HEK293 (cell line): ENCODE results near the gene ITIH1.

Experiments
- CTCF ChIA-PET: fragments of 350-600 bp; formaldehyde crosslinking; extraction: SDS; loops from one replicate; lab custom pipeline; 2021; ENCODE audit warnings: antibody characterized with exemption; lab: Yijun Ruan, JAX
- POLR2A ChIA-PET: fragments of 300-600 bp; formaldehyde crosslinking; extraction: SDS; loops from one replicate; lab custom pipeline; 2020; ENCODE audit warnings: antibody characterized with exemption, inconsistent platforms; lab: Yijun Ruan, JAX
- H3K27ac ChIP-seq: fragments of 200-500 bp; sonication (Bioruptor generic); 2 replicates; pipeline ENCODE4 v1.5.1; 2014; ENCODE audit warnings: low read depth, low read length, control low read depth, inconsistent platforms; ENCODE audit errors: extremely low read depth
- H3K36me3 ChIP-seq, 2 experiments: fragments of 200-500 bp in 1 of 2; sonication (Bioruptor generic) in 1 of 2; 1 replicate in 1 of 2; 2 replicates in 1 of 2; pipeline ENCODE4 v1.5.1; 2014 to 2017; ENCODE audit warnings: inconsistent platforms in 2 of 2, low read length in 2 of 2; ENCODE audit not compliant: control insufficient read depth in 2 of 2, insufficient read depth in 1 of 2
- H3K4me1 ChIP-seq: fragments of 200-500 bp; sonication (Bioruptor generic); 2 replicates; pipeline ENCODE4 v1.5.1; 2014; ENCODE audit warnings: mild to moderate bottlenecking, low read length, inconsistent platforms; ENCODE audit not compliant: control insufficient read depth, insufficient read depth
- H3K4me3 ChIP-seq: 2 replicates; pipeline ENCODE4 v1.5.1; 2011; ENCODE audit warnings: low read depth, mild to moderate bottlenecking, control low read depth, low read length, moderate library complexity
- H3K9me3 ChIP-seq: fragments of 200-500 bp; sonication (Bioruptor generic); 2 replicates; pipeline ENCODE4 v1.5.1; 2014; ENCODE audit warnings: low read depth, low read length, inconsistent platforms; ENCODE audit not compliant: control insufficient read depth, insufficient read depth
- EGR2 ChIP-seq: fragments of 450-650 bp; formaldehyde crosslinking; IDR thresholded peaks from 2 replicates; pipeline ENCODE4 v1.5.1; 2016; ENCODE audit warnings: low read depth, missing biosample characterization, missing genetic modification characterization
- GLI4 ChIP-seq: fragments of 450-650 bp; formaldehyde crosslinking; IDR thresholded peaks from 2 replicates; pipeline ENCODE4 v1.5.1; 2016; ENCODE audit warnings: missing biosample characterization, missing genetic modification characterization
- IKZF3 ChIP-seq: fragments of 450-650 bp; IDR thresholded peaks from 2 replicates; pipeline ENCODE4 v1.5.0; 2018; ENCODE audit warnings: missing biosample characterization, mild to moderate bottlenecking, missing genetic modification characterization, moderate library complexity
- KLF1 ChIP-seq: fragments of 450-650 bp; formaldehyde crosslinking; IDR thresholded peaks from 2 replicates; pipeline ENCODE4 v1.5.1; 2016; ENCODE audit warnings: missing biosample characterization, missing genetic modification characterization
- KLF8 ChIP-seq: fragments of 450-650 bp; formaldehyde crosslinking; IDR thresholded peaks from 2 replicates; pipeline ENCODE4 v1.5.1; 2016; ENCODE audit warnings: missing biosample characterization, missing genetic modification characterization
- MEIS1 ChIP-seq: sonication (generic); formaldehyde crosslinking; IDR thresholded peaks from 2 replicates; pipeline ENCODE4 v1.8.1; 2022; ENCODE audit warnings: missing genetic modification reagents, mild to moderate bottlenecking, borderline replicate concordance
- ZBTB21 ChIP-seq: fragments of 450-650 bp; formaldehyde crosslinking; IDR thresholded peaks from 2 replicates; pipeline ENCODE4 v1.5.1; 2017; ENCODE audit warnings: missing biosample characterization, missing genetic modification characterization
- ZBTB48 ChIP-seq: fragments of 450-650 bp; formaldehyde crosslinking; IDR thresholded peaks from 2 replicates; pipeline ENCODE4 v1.5.1; 2016; ENCODE audit warnings: missing biosample characterization, missing genetic modification characterization
- ZFP3 ChIP-seq: fragments of 450-650 bp; formaldehyde crosslinking; IDR thresholded peaks from 2 replicates; pipeline ENCODE4 v1.5.1; 2016; ENCODE audit warnings: low read depth, missing biosample characterization, missing genetic modification characterization
- ZFP69B ChIP-seq: fragments of 450-650 bp; formaldehyde crosslinking; IDR thresholded peaks from 2 replicates; pipeline ENCODE4 v1.5.1; 2016; ENCODE audit warnings: missing biosample characterization, missing genetic modification characterization
- ZNF112 ChIP-seq: fragments of 450-650 bp; formaldehyde crosslinking; IDR thresholded peaks from 2 replicates; pipeline ENCODE4 v1.5.0; 2017; ENCODE audit warnings: missing biosample characterization, missing genetic modification characterization
- ZNF132 ChIP-seq: fragments of 450-650 bp; formaldehyde crosslinking; IDR thresholded peaks from 2 replicates; pipeline ENCODE4 v1.5.1; 2017; ENCODE audit warnings: missing biosample characterization, missing genetic modification characterization, borderline replicate concordance
- ZNF394 ChIP-seq: fragments of 450-650 bp; formaldehyde crosslinking; IDR thresholded peaks from 2 replicates; pipeline ENCODE4 v1.5.1; 2016; ENCODE audit warnings: missing biosample characterization, missing genetic modification characterization, mild to moderate bottlenecking, moderate library complexity, borderline replicate concordance
- ZNF423 ChIP-seq: fragments of 450-650 bp; formaldehyde crosslinking; IDR thresholded peaks from 2 replicates; pipeline ENCODE4 v1.5.1; 2016; ENCODE audit warnings: missing biosample characterization, missing genetic modification characterization
- ZNF529 ChIP-seq: fragments of 450-650 bp; formaldehyde crosslinking; IDR thresholded peaks from 2 replicates; pipeline ENCODE4 v1.5.1; 2017; ENCODE audit warnings: missing genetic modification characterization, missing biosample characterization; ENCODE audit not compliant: insufficient replicate concordance
- ZNF596 ChIP-seq: fragments of 450-650 bp; IDR thresholded peaks from 2 replicates; pipeline ENCODE4 v1.5.0; 2018; ENCODE audit warnings: missing biosample characterization, mild to moderate bottlenecking, missing genetic modification characterization, moderate library complexity
- ZNF610 ChIP-seq: fragments of 450-650 bp; formaldehyde crosslinking; IDR thresholded peaks from 2 replicates; pipeline ENCODE4 v1.5.1; 2016; ENCODE audit warnings: missing biosample characterization, missing genetic modification characterization, borderline replicate concordance
- ZNF658 ChIP-seq: fragments of 450-650 bp; formaldehyde crosslinking; IDR thresholded peaks from 2 replicates; pipeline ENCODE4; 2016; ENCODE audit warnings: missing biosample characterization, missing genetic modification characterization
- ZNF768 ChIP-seq: fragments of 450-650 bp; formaldehyde crosslinking; IDR thresholded peaks from 2 replicates; pipeline ENCODE4 v1.5.1; 2018; ENCODE audit warnings: missing biosample characterization, mild to moderate bottlenecking, missing genetic modification characterization
- ZNF792 ChIP-seq: fragments of 450-650 bp; formaldehyde crosslinking; IDR thresholded peaks from 2 replicates; pipeline ENCODE4 v1.5.1; 2016; ENCODE audit warnings: missing biosample characterization, missing genetic modification characterization
- ZNF837 ChIP-seq: fragments of 450-650 bp; formaldehyde crosslinking; IDR thresholded peaks from 2 replicates; pipeline ENCODE4 v1.5.1; 2016; ENCODE audit warnings: missing biosample characterization, missing genetic modification characterization
- TF ChIP-seq, protein P1 (sequence below): fragments of 450-650 bp; formaldehyde crosslinking; IDR thresholded peaks from 2 replicates; pipeline ENCODE4; 2016; ENCODE audit warnings: missing biosample characterization, missing genetic modification characterization
- TF ChIP-seq, protein P2 (sequence below): fragments of 450-650 bp; IDR thresholded peaks from 2 replicates; pipeline ENCODE4 v1.5.1; 2018; ENCODE audit warnings: missing biosample characterization, missing genetic modification characterization
- TF ChIP-seq, protein P3 (sequence below): sonication (generic); formaldehyde crosslinking; IDR thresholded peaks from 2 replicates; pipeline ENCODE4 v1.8.1; 2022; ENCODE audit warnings: mild to moderate bottlenecking, moderate library complexity, missing genetic modification reagents
- TF ChIP-seq, protein P4 (sequence below): fragments of 450-650 bp; formaldehyde crosslinking; IDR thresholded peaks from 2 replicates; pipeline ENCODE4 v1.5.1; 2016; ENCODE audit warnings: missing biosample characterization, missing genetic modification characterization

Gene ITIH1

DNA sequence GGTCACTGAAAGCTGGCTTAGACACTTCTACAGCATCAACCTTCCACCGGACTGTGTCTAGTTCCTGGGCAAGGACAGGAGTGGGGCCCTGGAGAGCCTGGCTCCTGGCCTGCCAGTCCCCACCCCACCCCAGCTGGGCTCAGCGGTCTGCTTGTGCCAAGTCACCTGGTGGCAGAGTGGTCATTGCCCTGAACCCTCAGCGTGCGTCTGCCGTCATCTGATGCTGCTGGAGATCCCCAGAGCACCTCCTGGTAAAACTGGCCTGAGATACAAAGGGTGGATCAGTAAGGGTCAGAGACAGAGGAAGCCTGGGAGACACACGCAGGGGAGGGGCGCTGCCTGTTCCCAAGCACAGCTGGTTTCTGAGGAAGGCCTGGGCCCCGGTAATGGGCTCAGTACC, 36.4 kb downstream of the ITIH1 start:
- TF ChIP-seq ZNF596 (tag by site-specific recombination) (no peak), ZFP69B (tag by site-specific recombination) (no peak), ZNF529 (tag by site-specific recombination) (no peak), GLI4 (no peak), ZNF394 (no peak)
- Histone ChIP-seq H3K36me3 (no peaks in the 10 kb centered on the region), H3K4me3 (no peak overlapping the region), H3K27ac (no peak overlapping the region), H3K9me3 (no peaks in the 10 kb centered on the region), H3K4me1 (no peaks in the 10 kb centered on the region)
- CTCF ChIA-PET, result no interaction called here
- POLR2A ChIA-PET, result no interaction called here

DNA sequence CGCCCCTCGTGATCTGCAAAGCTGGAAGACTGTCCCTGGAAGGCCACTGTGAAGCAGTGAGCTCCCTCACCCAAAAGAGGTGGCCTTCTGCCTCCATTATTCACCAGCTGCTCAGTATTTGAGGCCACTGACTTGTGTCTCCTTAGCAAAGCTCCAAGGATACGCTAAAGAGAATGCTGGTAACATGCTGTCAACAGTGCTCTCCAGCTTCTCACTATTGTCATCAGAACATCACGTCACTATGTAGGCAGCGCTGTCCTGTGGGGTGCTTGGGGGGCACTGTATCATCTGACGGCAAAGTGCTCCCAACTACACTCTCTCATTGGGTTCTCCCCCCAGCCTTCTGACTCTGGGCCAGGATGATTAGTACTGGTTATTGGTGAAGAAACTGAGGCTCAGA, 38.8 kb downstream of the ITIH1 start:
- CTCF ChIA-PET, result interaction anchor here (0.7 to 2.3 kb wide), 2 partner anchors 18 to 25 kb away, joined by 3 to 9 read pairs; no protein-coding TSS in a partner anchor
- Histone ChIP-seq H3K9me3 (no peaks in the 10 kb centered on the region), H3K36me3 (no peaks in the 10 kb centered on the region), H3K4me1 (no peaks in the 10 kb centered on the region), H3K27ac (no peak overlapping the region), H3K4me3 (no peak overlapping the region)
- POLR2A ChIA-PET, result no interaction called here
- TF ChIP-seq, protein P1, sequence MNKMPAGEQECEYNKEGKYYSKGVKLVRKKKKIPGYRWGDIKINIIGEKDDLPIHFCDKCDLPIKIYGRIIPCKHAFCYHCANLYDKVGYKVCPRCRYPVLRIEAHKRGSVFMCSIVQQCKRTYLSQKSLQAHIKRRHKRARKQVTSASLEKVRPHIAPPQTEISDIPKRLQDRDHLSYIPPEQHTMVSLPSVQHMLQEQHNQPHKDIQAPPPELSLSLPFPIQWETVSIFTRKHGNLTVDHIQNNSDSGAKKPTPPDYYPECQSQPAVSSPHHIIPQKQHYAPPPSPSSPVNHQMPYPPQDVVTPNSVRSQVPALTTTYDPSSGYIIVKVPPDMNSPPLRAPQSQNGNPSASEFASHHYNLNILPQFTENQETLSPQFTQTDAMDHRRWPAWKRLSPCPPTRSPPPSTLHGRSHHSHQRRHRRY (tag by site-specific recombination), result no peak
- TF ChIP-seq, protein P2, sequence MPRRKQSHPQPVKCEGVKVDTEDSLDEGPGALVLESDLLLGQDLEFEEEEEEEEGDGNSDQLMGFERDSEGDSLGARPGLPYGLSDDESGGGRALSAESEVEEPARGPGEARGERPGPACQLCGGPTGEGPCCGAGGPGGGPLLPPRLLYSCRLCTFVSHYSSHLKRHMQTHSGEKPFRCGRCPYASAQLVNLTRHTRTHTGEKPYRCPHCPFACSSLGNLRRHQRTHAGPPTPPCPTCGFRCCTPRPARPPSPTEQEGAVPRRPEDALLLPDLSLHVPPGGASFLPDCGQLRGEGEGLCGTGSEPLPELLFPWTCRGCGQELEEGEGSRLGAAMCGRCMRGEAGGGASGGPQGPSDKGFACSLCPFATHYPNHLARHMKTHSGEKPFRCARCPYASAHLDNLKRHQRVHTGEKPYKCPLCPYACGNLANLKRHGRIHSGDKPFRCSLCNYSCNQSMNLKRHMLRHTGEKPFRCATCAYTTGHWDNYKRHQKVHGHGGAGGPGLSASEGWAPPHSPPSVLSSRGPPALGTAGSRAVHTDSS (tag by site-specific recombination), result no peak
- TF ChIP-seq ZNF112 (tag by site-specific recombination), result no peak
- TF ChIP-seq ZNF768 (tag by site-specific recombination), result no peak
- TF ChIP-seq KLF8 (tag by site-specific recombination), result no peak
- TF ChIP-seq IKZF3 (tag by site-specific recombination), result no peak
- no peak for TF ChIP-seq ZBTB21 (tag by site-specific recombination)
- no peak for TF ChIP-seq ZNF792 (tag by site-specific recombination)

DNA sequence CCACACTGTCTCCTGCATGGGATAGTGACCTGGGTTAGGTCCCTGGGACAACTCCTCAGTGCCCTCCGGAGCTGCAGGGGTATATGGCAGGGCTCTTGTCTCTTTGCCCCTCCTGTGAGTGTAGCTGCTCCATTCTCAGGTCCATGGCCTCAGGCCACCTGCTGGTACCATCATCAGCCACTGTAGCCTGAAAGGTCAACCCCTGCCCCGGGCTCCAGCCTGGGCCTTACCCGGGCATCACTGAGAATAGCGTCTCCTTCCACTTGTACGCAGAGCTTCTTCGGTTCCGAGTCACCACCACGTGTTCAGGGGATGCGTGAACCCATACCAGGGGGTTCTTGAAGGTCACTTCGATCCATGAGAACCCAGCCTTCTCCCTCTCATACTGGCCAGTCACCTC, 39.3 kb downstream of the ITIH1 start:
- Histone ChIP-seq H3K27ac (no peak overlapping the region), H3K4me3 (no peak overlapping the region), H3K4me1 (no peaks in the 10 kb centered on the region), H3K9me3 (no peaks in the 10 kb centered on the region), H3K36me3 (no peaks in the 10 kb centered on the region)
- no peak for TF ChIP-seq ZNF837
- no peak for TF ChIP-seq ZNF132 (tag by site-specific recombination)
- no peak for TF ChIP-seq KLF1 (tag by site-specific recombination)
- POLR2A ChIA-PET, result no interaction called here
- CTCF ChIA-PET, result interaction anchor here (0.6 to 2.3 kb wide), 2 partner anchors 16 to 18 kb away, joined by 3 to 9 read pairs; no protein-coding TSS in a partner anchor

DNA sequence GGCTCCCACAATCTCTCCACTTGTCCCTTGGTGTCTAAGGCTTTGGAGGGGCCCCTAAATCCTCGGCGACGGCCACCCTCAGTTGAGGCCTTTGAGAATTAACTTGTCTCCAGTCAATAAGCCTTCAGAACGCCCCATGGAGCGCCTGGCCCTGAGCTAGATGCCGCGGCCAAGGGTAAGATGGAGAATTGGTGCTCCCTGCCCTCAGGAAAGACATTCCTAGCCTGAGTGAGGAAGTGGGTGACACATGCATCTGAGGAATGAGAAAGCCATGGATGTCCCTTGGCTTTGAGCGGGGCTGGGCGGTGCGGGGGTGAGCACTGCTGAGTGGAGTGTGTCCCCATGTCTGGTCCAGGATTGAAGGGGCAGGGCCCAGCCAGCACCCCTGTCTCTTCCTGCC, 39.8 kb downstream of the ITIH1 start:
- H3K4me1 ChIP-seq, result no peaks in the 10 kb centered on the region
- H3K9me3 ChIP-seq, result no peaks in the 10 kb centered on the region
- POLR2A ChIA-PET, result no interaction called here
- no peaks in the 10 kb centered on the region for H3K36me3 ChIP-seq
- CTCF ChIA-PET, result interaction anchor here (0.6 to 2.3 kb wide), 2 partner anchors 15 to 19 kb away, joined by 3 to 9 read pairs; no protein-coding TSS in a partner anchor
- H3K4me3 ChIP-seq, result no peak overlapping the region
- no peak overlapping the region for H3K27ac ChIP-seq
- TF ChIP-seq ZBTB48, result no peak
- no peak for TF ChIP-seq ZNF658
- TF ChIP-seq ZNF423 (tag by site-specific recombination), result no peak
- TF ChIP-seq EGR2 (tag by site-specific recombination), result no peak
- TF ChIP-seq, protein P3, sequence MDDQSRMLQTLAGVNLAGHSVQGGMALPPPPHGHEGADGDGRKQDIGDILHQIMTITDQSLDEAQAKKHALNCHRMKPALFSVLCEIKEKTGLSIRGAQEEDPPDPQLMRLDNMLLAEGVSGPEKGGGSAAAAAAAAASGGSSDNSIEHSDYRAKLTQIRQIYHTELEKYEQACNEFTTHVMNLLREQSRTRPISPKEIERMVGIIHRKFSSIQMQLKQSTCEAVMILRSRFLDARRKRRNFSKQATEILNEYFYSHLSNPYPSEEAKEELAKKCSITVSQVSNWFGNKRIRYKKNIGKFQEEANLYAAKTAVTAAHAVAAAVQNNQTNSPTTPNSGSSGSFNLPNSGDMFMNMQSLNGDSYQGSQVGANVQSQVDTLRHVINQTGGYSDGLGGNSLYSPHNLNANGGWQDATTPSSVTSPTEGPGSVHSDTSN (CRISPR knock-in tag), result no peak
- TF ChIP-seq ZNF610, result no peak
- TF ChIP-seq, protein P4, sequence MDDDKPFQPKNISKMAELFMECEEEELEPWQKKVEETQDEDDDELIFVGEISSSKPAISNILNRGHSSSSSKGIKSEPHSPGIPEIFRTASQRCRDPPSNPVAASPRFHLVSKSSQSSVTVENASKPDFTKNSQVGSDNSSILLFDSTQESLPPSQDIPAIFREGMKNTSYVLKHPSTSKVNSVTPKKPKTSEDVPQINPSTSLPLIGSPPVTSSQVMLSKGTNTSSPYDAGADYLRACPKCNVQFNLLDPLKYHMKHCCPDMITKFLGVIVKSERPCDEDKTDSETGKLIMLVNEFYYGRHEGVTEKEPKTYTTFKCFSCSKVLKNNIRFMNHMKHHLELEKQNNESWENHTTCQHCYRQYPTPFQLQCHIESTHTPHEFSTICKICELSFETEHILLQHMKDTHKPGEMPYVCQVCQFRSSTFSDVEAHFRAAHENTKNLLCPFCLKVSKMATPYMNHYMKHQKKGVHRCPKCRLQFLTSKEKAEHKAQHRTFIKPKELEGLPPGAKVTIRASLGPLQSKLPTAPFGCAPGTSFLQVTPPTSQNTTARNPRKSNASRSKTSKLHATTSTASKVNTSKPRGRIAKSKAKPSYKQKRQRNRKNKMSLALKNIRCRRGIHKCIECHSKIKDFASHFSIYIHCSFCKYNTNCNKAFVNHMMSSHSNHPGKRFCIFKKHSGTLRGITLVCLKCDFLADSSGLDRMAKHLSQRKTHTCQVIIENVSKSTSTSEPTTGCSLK (tag by site-specific recombination), result no peak
- no peak for TF ChIP-seq ZFP3 (tag by site-specific recombination)
- TF ChIP-seq MEIS1 (CRISPR knock-in tag), result no peak
